ENCODE results near the gene IL1F10.

DNA sequence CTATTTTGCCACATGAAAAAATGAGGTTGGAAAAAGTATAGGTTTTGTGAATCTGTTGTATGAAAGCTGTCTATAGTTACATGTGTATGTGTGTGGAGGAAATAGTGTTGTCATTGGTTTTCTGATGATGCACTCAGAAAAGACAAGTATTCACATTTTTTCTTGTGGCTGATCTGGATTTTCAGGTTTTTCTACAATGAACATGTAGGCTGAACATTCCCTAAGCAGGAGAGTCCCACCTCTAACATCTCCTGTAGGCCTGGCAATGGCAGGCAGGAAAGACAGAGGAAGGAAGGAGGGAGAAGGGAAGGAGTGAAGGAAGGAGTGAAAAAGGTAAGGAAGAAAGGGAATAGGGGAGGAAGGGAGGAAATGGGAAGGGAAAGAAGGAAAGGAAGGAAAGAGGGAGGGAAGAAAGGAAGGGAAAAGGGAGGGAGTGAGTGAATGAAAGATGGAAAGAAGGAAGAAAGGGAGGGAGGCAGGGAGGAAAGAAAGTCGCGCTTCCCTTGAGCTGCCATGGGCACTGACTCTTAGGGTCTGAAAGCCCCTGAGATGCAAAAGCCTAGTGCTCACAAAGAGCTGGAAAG lies 9.3 kb upstream of the IL1F10 start:
- TF ChIP-seq, protein P1, sequence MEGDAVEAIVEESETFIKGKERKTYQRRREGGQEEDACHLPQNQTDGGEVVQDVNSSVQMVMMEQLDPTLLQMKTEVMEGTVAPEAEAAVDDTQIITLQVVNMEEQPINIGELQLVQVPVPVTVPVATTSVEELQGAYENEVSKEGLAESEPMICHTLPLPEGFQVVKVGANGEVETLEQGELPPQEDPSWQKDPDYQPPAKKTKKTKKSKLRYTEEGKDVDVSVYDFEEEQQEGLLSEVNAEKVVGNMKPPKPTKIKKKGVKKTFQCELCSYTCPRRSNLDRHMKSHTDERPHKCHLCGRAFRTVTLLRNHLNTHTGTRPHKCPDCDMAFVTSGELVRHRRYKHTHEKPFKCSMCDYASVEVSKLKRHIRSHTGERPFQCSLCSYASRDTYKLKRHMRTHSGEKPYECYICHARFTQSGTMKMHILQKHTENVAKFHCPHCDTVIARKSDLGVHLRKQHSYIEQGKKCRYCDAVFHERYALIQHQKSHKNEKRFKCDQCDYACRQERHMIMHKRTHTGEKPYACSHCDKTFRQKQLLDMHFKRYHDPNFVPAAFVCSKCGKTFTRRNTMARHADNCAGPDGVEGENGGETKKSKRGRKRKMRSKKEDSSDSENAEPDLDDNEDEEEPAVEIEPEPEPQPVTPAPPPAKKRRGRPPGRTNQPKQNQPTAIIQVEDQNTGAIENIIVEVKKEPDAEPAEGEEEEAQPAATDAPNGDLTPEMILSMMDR (IDR thresholded peaks at IDR 0.05; ENCODE audit: low read depth, low read length, poor library complexity, severe bottlenecking): no peak
- TF ChIP-seq EZH2phosphoT487 (IDR thresholded peaks at IDR 0.05; ENCODE audit: borderline replicate concordance, low read length): no peak

Measured in DOHH2 (cell line).